ENCODE results near the gene PLCH1.
"Not testable (repeated sequence)": the region's sequence is repeated elsewhere in the genome, so short reads cannot be mapped to it uniquely, and the experiment has no call there.

PLCH1 gene

GRCh38 chr3:155409336-155409735 is 335.5 kb downstream of the PLCH1 start:
- DNase-seq: no peak

- DNase-seq: no peak
Measured at GRCh38 chr3:155407971-155408370, 336.9 kb downstream of the PLCH1 start.

- DNase-seq: no peak
Measured at GRCh38 chr3:155407331-155407730, 337.5 kb downstream of the PLCH1 start.

GRCh38 chr3:155404486-155404885 is 340.4 kb downstream of the PLCH1 start:
- DNase-seq: no peak

GRCh38 chr3:155402656-155403055 is 342.2 kb downstream of the PLCH1 start:
- DNase-seq: no peak

GRCh38 chr3:155398046-155398445 is 346.8 kb downstream of the PLCH1 start:
- no peak for DNase-seq

GRCh38 chr3:155394896-155395295 is 350.0 kb downstream of the PLCH1 start:
- not testable (repeated sequence) for DNase-seq

- no peak for DNase-seq
Measured at GRCh38 chr3:155394240-155394639, 350.6 kb downstream of the PLCH1 start.

GRCh38 chr3:155393316-155393715 is 351.6 kb downstream of the PLCH1 start:
- no peak for DNase-seq

- DNase-seq: no peak
Measured at GRCh38 chr3:155392138-155392537, 352.7 kb downstream of the PLCH1 start.

GRCh38 chr3:155391551-155391958 is 353.3 kb downstream of the PLCH1 start:
- no peak for DNase-seq

GRCh38 chr3:155391104-155391503 is 353.8 kb downstream of the PLCH1 start:
- DNase-seq: no peak

GRCh38 chr3:155390351-155390750 is 354.5 kb downstream of the PLCH1 start:
- DNase-seq: no peak

- no peak for DNase-seq
Measured at GRCh38 chr3:155388417-155388816, 356.5 kb downstream of the PLCH1 start.

- DNase-seq: no peak
Measured at GRCh38 chr3:155387571-155387970, 357.3 kb downstream of the PLCH1 start.

- no peak for DNase-seq
Measured at GRCh38 chr3:155386919-155387318, 358.0 kb downstream of the PLCH1 start.

GRCh38 chr3:155385896-155386625 is 358.8 kb downstream of the PLCH1 start:
- DNase-seq: no peak

GRCh38 chr3:155382396-155383042 is 362.4 kb downstream of the PLCH1 start:
- peak; percentile 32 for DNase-seq

- no peak for DNase-seq
Measured at GRCh38 chr3:155377847-155378246, 367.0 kb downstream of the PLCH1 start.

GRCh38 chr3:155377071-155377470 is 367.8 kb downstream of the PLCH1 start:
- DNase-seq: no peak

GRCh38 chr3:155372281-155372680 is 372.6 kb downstream of the PLCH1 start:
- DNase-seq: no peak

- no peak for DNase-seq
Measured at GRCh38 chr3:155370764-155371503, 373.9 kb downstream of the PLCH1 start.

GRCh38 chr3:155370198-155370597 is 374.7 kb downstream of the PLCH1 start:
- DNase-seq: no peak

GRCh38 chr3:155369735-155370134 is 375.1 kb downstream of the PLCH1 start:
- no peak for DNase-seq
